Sigmoid colon (tissue), 7 donors: ENCODE results near the gene PPP1R2. TPM values are rescaled to one million over a fixed set of nuclear protein-coding genes. Genes with fewer than 3 reads are reported as not detected.
A peak's percentile ranks its signal among the peaks of the same experiment; 100 is the strongest.

Source experiments
- DNase-seq: peaks from one replicate; pipeline ENCODE4 v3.0.0-alpha.2; 2019
- H3K27ac ChIP-seq, 4 donors: fragments of 200-600 bp; sonication (generic); one replicate each; pipeline ENCODE4 v1.5.1; 2016 to 2019; ENCODE audit warnings: mild to moderate bottlenecking in 1 of 4
- H3K27me3 ChIP-seq, 3 donors: fragments of 200-600 bp; sonication (generic); one replicate each; pipeline ENCODE4 v1.5.1; 2019; ENCODE audit warnings: mild to moderate bottlenecking in 1 of 3
- H3K36me3 ChIP-seq, 4 donors: fragments of 200-600 bp; sonication (generic); one replicate each; pipeline ENCODE4 v1.5.1; 2016 to 2019
- H3K4me1 ChIP-seq, 4 donors: fragments of 200-600 bp; sonication (generic); one replicate each; pipeline ENCODE4 v1.5.1; 2017 to 2019
- H3K4me3 ChIP-seq, 4 donors: fragments of 200-600 bp; sonication (generic); one replicate each; pipeline ENCODE4 v1.5.1; 2017 to 2019; ENCODE audit warnings: mild to moderate bottlenecking in 2 of 4, moderate library complexity in 1 of 4
- H3K9me3 ChIP-seq, 4 donors: fragments of 200-600 bp in 3 of 4; sonication (generic) in 3 of 4; one replicate each; pipeline versions ENCODE4 v1.5.1 to v1.6.1; 2013 to 2019
- CTCF ChIP-seq, 4 experiments: fragments of 450-650 bp in 3 of 4; fragments of 200-600 bp in 1 of 4; IDR thresholded peaks; one replicate each; pipeline ENCODE4 v1.5.1; 2016 to 2019; ENCODE audit warnings: antibody characterized with exemption in 4 of 4, mild to moderate bottlenecking in 3 of 4, moderate library complexity in 2 of 4
- EP300 ChIP-seq, 4 donors: sonication (generic); formaldehyde crosslinking; IDR thresholded peaks; one replicate each; pipeline ENCODE4 v1.6.1; 2017; ENCODE audit warnings: antibody characterized with exemption in 4 of 4
- POLR2A ChIP-seq, 2 donors: fragments of 450-650 bp; IDR thresholded peaks; one replicate each; pipeline ENCODE4 v1.6.1; 2016; ENCODE audit warnings: antibody characterized with exemption in 2 of 2, mild to moderate bottlenecking in 2 of 2, moderate library complexity in 2 of 2
- POLR2AphosphoS5 ChIP-seq, 4 donors: sonication (generic); formaldehyde crosslinking; IDR thresholded peaks; one replicate each; pipeline ENCODE4 v1.6.1; 2017; ENCODE audit warnings: antibody characterized with exemption in 4 of 4
- WGBS, 2 donors: extraction: QIAGEN DNeasy Blood & Tissue Kit; methylation state at CpG; one replicate each; pipeline ENCODE4 v1.1.7; 2013; 5-methylcytosine and 5-hydroxymethylcytosine counted together
- intact Hi-C: fragments of 100-400 bp; cut with DNase I; formaldehyde crosslinking; loops from one replicate; pipeline ENCODE4 v1.15.1; 2023
- polyA plus RNA-seq, 3 donors: library from polyadenylated mRNA; stranded (reverse); fragments of 200-250 nt; gene quantifications; one replicate each; pipeline ENCODE4 v1.2.3, GENCODE V29; 2013
- total RNA-seq, 4 donors: library from RNA; depleted of rRNA; stranded (reverse); fragments of >200 nt; gene quantifications; one replicate each; pipeline ENCODE4 v1.1.0, GENCODE V29; 2016
- donor health status: healthy with polysubstance abuse.
- donor health status: Bipolar disorder and iron deficiency.
- donor health status: healthy.

PPP1R2 gene
- total and polyA plus RNA-seq, 7 donors = 30.6 to 126 (median 69.9) TPM

- no peak for TF ChIP-seq CTCF (IDR thresholded peaks at IDR 0.05)
- TF ChIP-seq POLR2A (IDR thresholded peaks at IDR 0.05) = no peak
- TF ChIP-seq POLR2AphosphoS5 (IDR thresholded peaks at IDR 0.05) = no peak
- no peak for TF ChIP-seq EP300 (IDR thresholded peaks at IDR 0.05)
- H3K4me3 ChIP-seq = no peak overlapping the region
- DNase-seq = no peak
- H3K27ac ChIP-seq = no peak overlapping the region
- no peaks in the 10 kb centered on the region for H3K9me3 ChIP-seq
- intact Hi-C loops = no loop called here
- H3K36me3 ChIP-seq = peaks cover 0 to 13% (median 0%) of the 10 kb centered on the region in 4 donors
- WGBS, 2 donors = 89 to 95% methylated on average over 5 of the region's 5 CpGs
- peaks cover 0 to 28% (median 16%) of the 10 kb centered on the region in 4 donors for H3K4me1 ChIP-seq
- no peaks in the 10 kb centered on the region for H3K27me3 ChIP-seq
Observed at GRCh38 chr3:195531683-195532082, 11.4 kb downstream of the PPP1R2 start.

- Histone ChIP-seq H3K4me3 (no peak overlapping the region), H3K36me3 (peaks cover 0 to 38% (median 9%) of the 10 kb centered on the region in 4 donors), H3K27ac (no peak overlapping the region), H3K27me3 (no peaks in the 10 kb centered on the region), H3K4me1 (peaks cover 0 to 4% (median 0%) of the 10 kb centered on the region in 4 donors), H3K9me3 (no peaks in the 10 kb centered on the region)
- intact Hi-C loops = no loop called here
- WGBS, 2 donors = 95 to 98% methylated on average over 4 of the region's 4 CpGs
- no peak for DNase-seq
- TF ChIP-seq EP300 (IDR thresholded peaks at IDR 0.05) (no peak), CTCF (IDR thresholded peaks at IDR 0.05) (no peak), POLR2AphosphoS5 (IDR thresholded peaks at IDR 0.05) (no peak), POLR2A (IDR thresholded peaks at IDR 0.05) (no peak)
Observed at GRCh38 chr3:195526492-195526891, 16.6 kb downstream of the PPP1R2 start.

- 76 to 85% methylated on average over 14 of the region's 14 CpGs for WGBS, 2 donors
- Histone ChIP-seq H3K36me3 (peaks cover 0 to 38% (median 9%) of the 10 kb centered on the region in 4 donors), H3K4me1 (peaks cover 0 to 4% (median 0%) of the 10 kb centered on the region in 4 donors), H3K27ac (no peak overlapping the region), H3K9me3 (no peaks in the 10 kb centered on the region), H3K27me3 (no peaks in the 10 kb centered on the region), H3K4me3 (no peak overlapping the region)
- intact Hi-C loops = loop anchor here (5.0 kb wide), 2 partner anchors 82 to 852 kb away; partner anchors contain the start of genes ACAP2 and LSG1
- TF ChIP-seq CTCF (IDR thresholded peaks at IDR 0.05) (no peak), POLR2AphosphoS5 (IDR thresholded peaks at IDR 0.05) (no peak), POLR2A (IDR thresholded peaks at IDR 0.05) (no peak), EP300 (IDR thresholded peaks at IDR 0.05) (no peak)
- DNase-seq = no peak
Observed at GRCh38 chr3:195524171-195524896, 18.8 kb downstream of the PPP1R2 start.

- DNase-seq = no peak
- TF ChIP-seq CTCF (IDR thresholded peaks at IDR 0.05) (peak; percentile 29 to 80 (median 68)), POLR2A (IDR thresholded peaks at IDR 0.05) (no peak), EP300 (IDR thresholded peaks at IDR 0.05) (no peak)
- Histone ChIP-seq H3K27ac (no peak overlapping the region), H3K27me3 (no peaks in the 10 kb centered on the region), H3K36me3 (peaks cover 4 to 37% (median 9%) of the 10 kb centered on the region in 4 donors), H3K4me1 (peaks cover 0 to 4% (median 0%) of the 10 kb centered on the region in 4 donors), H3K4me3 (no peak overlapping the region), H3K9me3 (no peaks in the 10 kb centered on the region)
- 55 to 64% methylated on average over 6 of the region's 6 CpGs for WGBS, 2 donors
- intact Hi-C loops = loop anchor here (1.0 to 5.0 kb wide), 3 partner anchors 80 to 850 kb away; partner anchors contain the start of genes ACAP2, LSG1 and XXYLT1
Observed at GRCh38 chr3:195522254-195523023, 20.7 kb downstream of the PPP1R2 start.
